ENCODE data around the gene CORO1C.

The CORO1C gene

GRCh38 chr12:108721824-108722223 lies 9.5 kb downstream of the CORO1C start:
- no peak for TF ChIP-seq CTCF (IDR thresholded peaks at IDR 0.05; ENCODE audit: borderline replicate concordance, control extremely low read depth, extremely low read depth, insufficient read depth, missing control alignments)
- DNase-seq (ENCODE audit: low spot score) = no peak
- in situ Hi-C loops (cut with MboI; ENCODE audit: low sequenced_read_pairs, unreplicated experiment) = no loop called here

- in situ Hi-C loops (cut with MboI; ENCODE audit: low sequenced_read_pairs, unreplicated experiment) = no loop called here
- TF ChIP-seq CTCF (IDR thresholded peaks at IDR 0.05; ENCODE audit: borderline replicate concordance, control extremely low read depth, extremely low read depth, insufficient read depth, missing control alignments) = no peak
Observed at GRCh38 chr12:108720757-108721514, 10.4 kb downstream of the CORO1C start.

GRCh38 chr12:108717243-108717642 lies 14.1 kb downstream of the CORO1C start:
- TF ChIP-seq CTCF (IDR thresholded peaks at IDR 0.05; ENCODE audit: borderline replicate concordance, control extremely low read depth, extremely low read depth, insufficient read depth, missing control alignments) = no peak
- in situ Hi-C loops (cut with MboI; ENCODE audit: low sequenced_read_pairs, unreplicated experiment) = no loop called here
- DNase-seq (ENCODE audit: low spot score) = no peak

More at GRCh38 chr12:108720757-108721514, 10.4 kb downstream of the CORO1C start:
- no peak for DNase-seq (ENCODE audit: low spot score)

- no peak for DNase-seq (ENCODE audit: low spot score)
- in situ Hi-C loops (cut with MboI; ENCODE audit: low sequenced_read_pairs, unreplicated experiment) = no loop called here
- TF ChIP-seq CTCF (IDR thresholded peaks at IDR 0.05; ENCODE audit: borderline replicate concordance, control extremely low read depth, extremely low read depth, insufficient read depth, missing control alignments) = no peak
Observed at GRCh38 chr12:108714866-108715265, 16.5 kb downstream of the CORO1C start.

GRCh38 chr12:108713471-108713870 lies 17.8 kb downstream of the CORO1C start:
- DNase-seq (ENCODE audit: low spot score) = no peak
- in situ Hi-C loops (cut with MboI; ENCODE audit: low sequenced_read_pairs, unreplicated experiment) = no loop called here
- TF ChIP-seq CTCF (IDR thresholded peaks at IDR 0.05; ENCODE audit: borderline replicate concordance, control extremely low read depth, extremely low read depth, insufficient read depth, missing control alignments) = no peak

- in situ Hi-C loops (cut with MboI; ENCODE audit: low sequenced_read_pairs, unreplicated experiment) = no loop called here
- DNase-seq (ENCODE audit: low spot score) = no peak
- TF ChIP-seq CTCF (IDR thresholded peaks at IDR 0.05; ENCODE audit: borderline replicate concordance, control extremely low read depth, extremely low read depth, insufficient read depth, missing control alignments) = no peak
Observed at GRCh38 chr12:108712925-108713203, 18.5 kb downstream of the CORO1C start.

All from GM13976 (cell line).